Muscle of leg (tissue), 11 donors: Measurements from ENCODE around the gene ICE1. TPM values are rescaled to one million over a fixed set of nuclear protein-coding genes. Genes with fewer than 3 reads are reported as not detected.

ENCODE experiments used
- DNase-seq: peaks from one replicate; pipeline ENCODE4 v3.0.0; 2013
- H3K27ac ChIP-seq: one replicate; pipeline ENCODE4 v1.5.1; 2013; ENCODE audit warnings: mild to moderate bottlenecking, low read length, control low read depth
- H3K27me3 ChIP-seq: one replicate; pipeline ENCODE4 v1.6.1; 2013; ENCODE audit warnings: low read length; ENCODE audit not compliant: control insufficient read depth, insufficient read depth
- H3K36me3 ChIP-seq: one replicate; pipeline ENCODE4 v1.6.1; 2013; ENCODE audit warnings: low read length; ENCODE audit not compliant: control insufficient read depth, insufficient read depth
- H3K4me1 ChIP-seq: one replicate; pipeline ENCODE4 v1.6.1; 2013; ENCODE audit warnings: low read length; ENCODE audit not compliant: control insufficient read depth, insufficient read depth
- H3K4me3 ChIP-seq: one replicate; pipeline ENCODE4 v1.5.1; 2013; ENCODE audit warnings: low read length, control low read depth
- H3K9me3 ChIP-seq: replicated peaks from 2 replicates; pipeline ENCODE4 v1.6.1; 2013; ENCODE audit warnings: low read depth, low read length; ENCODE audit not compliant: control insufficient read depth
- WGBS: methylation state at CpG from one replicate; pipeline ENCODE4 v1.1.5; 2013; ENCODE audit warnings: missing lambda C conversion rate; ENCODE audit not compliant: insufficient coverage; 5-methylcytosine and 5-hydroxymethylcytosine counted together
- polyA plus RNA-seq, 8 donors: library from polyadenylated mRNA; unstranded; fragments of 120-200 nt; gene quantifications; one replicate each; pipeline versions ENCODE4 v1.2.1 to v1.2.3, GENCODE V29; 2013; ENCODE audit warnings: inconsistent platforms in 1 of 8, low replicate concordance in 1 of 8; ENCODE audit not compliant: insufficient read length in 8 of 8, insufficient read depth in 1 of 8
- total RNA-seq: library from RNA; stranded (reverse); fragments of 120-200 nt; gene quantifications from one replicate; pipeline ENCODE4 v1.2.4, GENCODE V29; 2013

Gene ICE1
- total and polyA plus RNA-seq, 9 donors: 14.9 to 29.6 (median 26.5) TPM

DNA sequence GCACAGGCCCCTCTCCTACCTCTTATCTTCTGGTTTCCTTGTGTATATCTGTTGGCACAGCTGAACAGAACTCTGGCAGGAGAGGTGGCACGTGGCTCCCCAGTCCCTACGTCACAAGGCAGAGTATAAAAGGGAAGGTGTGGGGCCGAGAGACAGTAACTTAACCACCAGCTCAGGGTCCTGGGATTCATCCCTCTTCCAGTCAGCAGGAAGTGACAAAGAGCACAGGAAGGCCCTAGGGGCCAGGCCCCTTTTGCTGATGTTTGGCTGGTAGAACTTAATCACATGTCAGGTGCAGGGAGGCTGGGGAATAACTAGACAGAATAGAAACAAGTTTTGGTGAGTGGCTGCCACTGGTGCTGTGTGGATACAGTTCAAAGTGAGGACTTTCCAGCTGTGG lies 4.5 kb upstream of the ICE1 start:
- H3K27ac ChIP-seq: no peak overlapping the region
- H3K9me3 ChIP-seq: no peaks in the 10 kb centered on the region
- no CpG with 5 or more reads among the region's 3 CpGs for WGBS
- H3K36me3 ChIP-seq: no peaks in the 10 kb centered on the region
- H3K27me3 ChIP-seq: no peaks in the 10 kb centered on the region
- H3K4me1 ChIP-seq: peaks cover 18% of the 10 kb centered on the region
- no peak for DNase-seq
- no peak overlapping the region for H3K4me3 ChIP-seq

GRCh38 chr5:5418764-5419163 lies 3.7 kb upstream of the ICE1 start:
- no peaks in the 10 kb centered on the region for H3K36me3 ChIP-seq
- WGBS: no CpG with 5 or more reads among the region's 7 CpGs
- no peak for DNase-seq
- H3K9me3 ChIP-seq: no peaks in the 10 kb centered on the region
- H3K27ac ChIP-seq: no peak overlapping the region
- peaks cover 22% of the 10 kb centered on the region for H3K4me1 ChIP-seq
- no peaks in the 10 kb centered on the region for H3K27me3 ChIP-seq
- H3K4me3 ChIP-seq: no peak overlapping the region

DNA sequence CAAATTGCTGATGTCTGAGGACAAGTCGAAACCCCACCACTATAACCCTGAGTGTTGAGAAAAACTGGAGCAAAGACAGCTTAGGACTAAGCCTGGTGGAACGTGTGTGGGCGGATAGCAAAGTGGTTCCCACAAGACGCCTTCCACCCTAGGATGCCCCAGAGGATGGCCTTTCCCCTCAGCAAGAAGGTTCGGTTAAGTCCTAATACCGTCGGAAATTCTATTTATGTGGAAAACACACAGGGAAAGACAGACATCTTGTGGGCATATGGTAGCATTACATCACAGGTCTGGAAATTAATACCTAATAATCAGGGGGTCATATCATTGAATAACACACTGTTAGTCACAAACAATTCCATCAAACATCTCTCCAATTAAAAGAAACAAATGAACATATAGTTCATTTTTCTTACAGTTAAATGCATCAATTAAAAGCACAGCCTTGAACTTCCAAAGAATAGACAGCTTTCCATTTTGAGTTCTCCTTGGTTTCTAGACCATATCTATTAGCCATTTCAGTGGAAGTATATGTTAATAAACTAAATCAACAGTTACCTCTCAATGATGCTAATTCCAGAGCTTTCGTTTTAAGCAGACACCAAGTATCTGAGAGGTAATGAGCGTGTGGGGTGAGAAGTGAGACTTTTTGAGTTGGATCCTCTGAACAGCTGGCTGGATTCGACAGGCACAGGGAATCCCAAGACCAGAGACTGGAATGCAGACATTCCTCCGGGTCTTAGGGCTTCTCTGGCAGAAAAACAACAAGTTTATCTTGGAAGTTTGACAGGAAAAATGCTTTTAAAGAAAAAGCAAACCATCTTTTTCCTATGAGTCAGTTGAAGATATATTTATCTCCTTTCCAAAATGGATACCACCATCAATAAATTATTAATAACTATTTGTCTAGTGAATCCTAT lies 2.9 kb upstream of the ICE1 start:
- Histone ChIP-seq H3K36me3 (no peaks in the 10 kb centered on the region), H3K4me3 (no peak overlapping the region), H3K4me1 (peaks cover 28% of the 10 kb centered on the region), H3K27ac (no peak overlapping the region), H3K27me3 (no peaks in the 10 kb centered on the region), H3K9me3 (no peaks in the 10 kb centered on the region)
- DNase-seq: peak; percentile 70
- 33% methylated on average over 2 of the region's 11 CpGs for WGBS

DNA sequence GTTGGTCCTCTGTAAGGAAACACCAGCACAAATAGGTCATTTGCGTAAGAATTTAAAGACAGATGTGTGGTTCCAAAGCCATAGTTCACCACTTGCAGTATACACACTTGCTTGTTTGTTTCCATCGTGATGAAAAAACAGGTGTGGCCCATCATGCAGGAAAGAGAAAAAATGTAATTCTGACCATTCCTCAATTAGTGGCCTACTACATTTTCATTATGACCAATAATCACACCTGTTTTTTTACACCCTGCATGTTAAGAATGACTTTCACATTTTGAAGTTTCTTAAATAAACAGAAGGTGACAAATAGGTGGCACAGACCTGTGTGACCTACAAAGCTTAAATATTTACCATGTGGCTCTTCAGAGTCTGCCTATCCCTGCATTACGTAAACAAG lies 2.2 kb upstream of the ICE1 start:
- peaks cover 31% of the 10 kb centered on the region for H3K4me1 ChIP-seq
- DNase-seq: no peak

DNA sequence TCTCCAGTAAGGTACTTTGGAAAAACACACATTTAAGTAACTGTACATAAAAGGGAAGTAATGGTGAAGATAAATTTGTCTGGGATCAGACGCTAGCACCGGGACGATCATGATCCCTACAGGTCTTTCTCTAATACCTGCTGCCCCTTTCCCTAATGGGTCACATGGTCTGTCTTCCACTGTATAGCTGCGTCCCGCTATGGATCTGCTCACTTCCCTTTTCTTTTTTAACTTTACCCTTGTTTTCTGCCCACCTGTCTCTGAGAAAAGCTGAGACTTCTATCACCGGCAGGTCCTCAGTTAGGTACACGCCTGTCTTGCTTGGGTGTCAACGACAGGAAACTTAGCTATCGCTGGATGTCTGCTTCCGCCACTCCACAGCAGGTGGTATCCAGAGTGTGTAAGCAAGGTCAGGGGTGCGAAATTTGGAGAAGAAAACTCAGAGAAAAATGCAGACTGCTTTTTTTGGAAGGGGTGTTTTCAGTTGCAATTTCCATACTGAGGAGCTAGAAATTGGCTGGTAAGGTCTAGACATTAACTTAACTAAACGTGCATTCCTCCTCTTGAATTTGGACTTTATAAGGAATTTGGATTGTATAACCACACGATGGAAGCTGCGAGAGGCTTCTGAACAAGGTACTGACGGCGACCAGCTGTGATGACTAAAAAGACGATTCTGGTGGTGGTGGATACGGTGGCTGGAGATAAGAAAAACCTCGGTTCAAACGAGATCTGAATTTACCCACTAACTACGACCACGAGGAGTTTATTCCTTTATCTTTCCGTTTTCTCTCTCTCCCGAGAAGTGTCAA lies 1.1 kb upstream of the ICE1 start:
- Histone ChIP-seq H3K36me3 (no peaks in the 10 kb centered on the region), H3K4me1 (peaks cover 31% of the 10 kb centered on the region), H3K9me3 (no peaks in the 10 kb centered on the region), H3K4me3 (peak overlapping the region; percentile 79), H3K27ac (peak overlapping the region; percentile 99), H3K27me3 (no peaks in the 10 kb centered on the region)
- no peak for DNase-seq
- 31% methylated on average over 12 of the region's 24 CpGs for WGBS

More for the DNA sequence above, 2.2 kb upstream of the ICE1 start:
- no peaks in the 10 kb centered on the region for H3K36me3 ChIP-seq
- H3K4me3 ChIP-seq: no peak overlapping the region
- no peaks in the 10 kb centered on the region for H3K27me3 ChIP-seq
- H3K27ac ChIP-seq: no peak overlapping the region
- H3K9me3 ChIP-seq: no peaks in the 10 kb centered on the region
- WGBS: no CpG with 5 or more reads among the region's 3 CpGs

DNA sequence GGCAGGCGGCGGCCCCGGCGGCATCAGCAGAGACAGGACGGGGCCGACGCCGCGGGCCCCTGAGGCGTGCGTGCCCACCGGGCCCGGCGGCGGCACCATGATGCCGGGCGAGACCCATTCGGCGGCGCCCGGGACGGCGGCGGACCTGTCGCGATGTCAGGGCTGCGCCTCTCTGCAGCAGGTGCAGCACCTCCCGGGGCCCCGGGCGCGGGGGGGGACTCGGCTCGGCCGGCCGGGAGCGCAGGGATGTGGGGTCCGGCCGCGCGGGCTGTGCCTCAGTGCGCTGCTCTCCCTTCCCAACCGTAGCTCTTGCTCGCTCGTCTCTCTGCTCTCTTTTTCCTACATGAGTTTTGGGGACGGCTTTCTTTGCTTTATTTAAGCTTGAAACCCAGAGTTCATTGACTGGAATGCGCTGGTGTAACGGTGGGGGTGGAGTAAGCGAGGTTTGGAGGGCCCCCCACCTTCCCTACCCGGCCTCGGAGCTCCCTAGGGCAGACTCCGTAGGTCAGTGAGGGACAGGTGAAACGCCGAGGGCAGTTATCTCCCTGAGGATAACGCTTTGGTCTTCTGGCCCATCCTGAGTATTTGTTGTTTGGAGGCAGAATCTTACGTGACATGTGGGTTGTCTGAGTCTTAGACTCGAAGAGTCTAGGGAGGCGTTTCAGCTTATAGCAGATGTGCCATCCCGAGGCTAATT lies 490 bp downstream of the ICE1 start:
- Histone ChIP-seq H3K27ac (peak overlapping the region; percentile 99), H3K9me3 (no peaks in the 10 kb centered on the region), H3K4me3 (peak overlapping the region; percentile 79), H3K27me3 (no peaks in the 10 kb centered on the region), H3K4me1 (peaks cover 31% of the 10 kb centered on the region), H3K36me3 (peaks cover 1% of the 10 kb centered on the region)
- no peak for DNase-seq
- under 1% methylated on average over 43 of the region's 58 CpGs for WGBS

GRCh38 chr5:5423586-5423985 lies 1.1 kb downstream of the ICE1 start:
- Histone ChIP-seq H3K36me3 (peaks cover 2% of the 10 kb centered on the region), H3K4me1 (peaks cover 27% of the 10 kb centered on the region), H3K27me3 (no peaks in the 10 kb centered on the region), H3K9me3 (no peaks in the 10 kb centered on the region), H3K27ac (no peak overlapping the region), H3K4me3 (peak overlapping the region; percentile 79)
- DNase-seq: no peak
- 31% methylated on average over 2 of the region's 7 CpGs for WGBS

GRCh38 chr5:5424736-5425135 lies 2.3 kb downstream of the ICE1 start:
- H3K27me3 ChIP-seq: no peaks in the 10 kb centered on the region
- no peaks in the 10 kb centered on the region for H3K9me3 ChIP-seq
- peaks cover 2% of the 10 kb centered on the region for H3K36me3 ChIP-seq
- H3K27ac ChIP-seq: no peak overlapping the region
- H3K4me1 ChIP-seq: peaks cover 22% of the 10 kb centered on the region
- no peak overlapping the region for H3K4me3 ChIP-seq
- no peak for DNase-seq
- WGBS: 82% methylated on average over 2 of the region's 2 CpGs

DNA sequence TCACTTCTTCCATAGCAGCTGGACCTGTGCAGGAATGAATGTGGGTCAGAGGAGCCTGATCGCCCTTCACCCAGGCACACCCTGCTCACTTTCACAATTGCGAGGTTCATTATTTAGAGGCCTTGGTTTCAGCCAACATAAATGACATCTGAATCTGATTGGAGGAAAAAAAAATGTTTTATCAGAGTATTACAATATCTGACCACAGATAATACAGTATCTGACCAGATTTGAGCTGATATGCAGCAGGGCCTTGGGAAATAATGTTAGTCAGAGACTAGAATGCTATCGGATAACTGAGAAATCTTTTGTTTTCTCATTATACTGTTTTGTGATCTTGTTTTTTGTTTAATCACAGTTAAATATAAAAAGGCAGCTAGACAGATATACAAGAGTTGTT lies 7.7 kb downstream of the ICE1 start:
- H3K27ac ChIP-seq: no peak overlapping the region
- no CpG with 5 or more reads among the region's 3 CpGs for WGBS
- no peak for DNase-seq
- H3K4me3 ChIP-seq: no peak overlapping the region
- peaks cover 2% of the 10 kb centered on the region for H3K36me3 ChIP-seq
- H3K4me1 ChIP-seq: no peaks in the 10 kb centered on the region
- no peaks in the 10 kb centered on the region for H3K27me3 ChIP-seq
- no peaks in the 10 kb centered on the region for H3K9me3 ChIP-seq
